Iris pigment epithelial cell (primary cell): ENCODE measurements around the gene CORO7.
A peak's percentile ranks its signal among the peaks of the same experiment; 100 is the strongest.

ENCODE experiments used
- DNase-seq: peaks from one replicate; pipeline ENCODE4 v3.0.0-alpha.2; 2011; ENCODE audit warnings: low read depth

The CORO7 gene

DNA sequence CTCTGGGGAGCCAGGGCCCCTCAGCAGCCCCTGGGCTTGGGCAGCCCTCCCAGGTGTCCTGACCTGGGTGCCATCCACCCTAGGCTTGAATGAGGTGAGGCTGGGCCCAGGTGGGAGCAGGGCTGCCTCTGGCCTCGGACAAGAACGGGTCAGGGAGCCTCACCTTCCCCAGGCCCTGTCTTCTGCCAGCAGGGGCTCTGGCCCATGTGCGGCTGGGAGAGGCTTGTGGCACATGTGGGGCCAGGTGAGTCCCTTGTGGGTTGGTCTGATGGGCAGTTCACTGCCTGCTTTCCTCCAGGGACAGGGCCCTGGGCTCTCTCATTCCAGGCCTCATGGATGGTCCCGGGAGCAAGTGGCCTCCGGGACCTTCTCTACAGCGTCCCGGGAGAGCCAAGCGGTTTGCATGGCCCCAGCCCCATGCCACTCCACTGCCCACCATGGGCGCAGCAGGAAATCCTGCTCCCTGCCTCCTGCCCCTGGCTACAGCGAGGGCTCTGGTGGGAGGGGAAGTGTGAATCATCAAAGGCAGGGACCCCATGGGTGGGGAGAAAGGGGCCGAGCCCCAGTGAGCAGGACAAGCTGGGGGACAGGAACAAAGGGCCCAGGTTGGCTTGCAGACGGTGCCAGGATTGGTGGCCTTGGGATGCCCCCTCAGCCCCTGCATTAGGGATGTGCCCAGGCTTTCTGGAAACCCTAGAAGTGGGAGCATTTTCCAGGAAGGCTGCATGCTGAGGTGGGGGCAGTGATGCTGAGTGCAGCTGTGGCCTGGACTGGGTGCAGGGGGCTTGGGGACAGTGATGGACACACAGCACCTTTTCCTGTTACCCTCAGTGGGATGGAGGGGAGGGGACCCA is 32.6 kb downstream of the CORO7 start:
- no peak for DNase-seq

GRCh38 chr16:4382795-4383357 is 33.5 kb downstream of the CORO7 start:
- DNase-seq = no peak

GRCh38 chr16:4381935-4382794 is 34.2 kb downstream of the CORO7 start:
- DNase-seq = no peak

GRCh38 chr16:4381072-4381934 is 35.1 kb downstream of the CORO7 start:
- DNase-seq = no peak

DNA sequence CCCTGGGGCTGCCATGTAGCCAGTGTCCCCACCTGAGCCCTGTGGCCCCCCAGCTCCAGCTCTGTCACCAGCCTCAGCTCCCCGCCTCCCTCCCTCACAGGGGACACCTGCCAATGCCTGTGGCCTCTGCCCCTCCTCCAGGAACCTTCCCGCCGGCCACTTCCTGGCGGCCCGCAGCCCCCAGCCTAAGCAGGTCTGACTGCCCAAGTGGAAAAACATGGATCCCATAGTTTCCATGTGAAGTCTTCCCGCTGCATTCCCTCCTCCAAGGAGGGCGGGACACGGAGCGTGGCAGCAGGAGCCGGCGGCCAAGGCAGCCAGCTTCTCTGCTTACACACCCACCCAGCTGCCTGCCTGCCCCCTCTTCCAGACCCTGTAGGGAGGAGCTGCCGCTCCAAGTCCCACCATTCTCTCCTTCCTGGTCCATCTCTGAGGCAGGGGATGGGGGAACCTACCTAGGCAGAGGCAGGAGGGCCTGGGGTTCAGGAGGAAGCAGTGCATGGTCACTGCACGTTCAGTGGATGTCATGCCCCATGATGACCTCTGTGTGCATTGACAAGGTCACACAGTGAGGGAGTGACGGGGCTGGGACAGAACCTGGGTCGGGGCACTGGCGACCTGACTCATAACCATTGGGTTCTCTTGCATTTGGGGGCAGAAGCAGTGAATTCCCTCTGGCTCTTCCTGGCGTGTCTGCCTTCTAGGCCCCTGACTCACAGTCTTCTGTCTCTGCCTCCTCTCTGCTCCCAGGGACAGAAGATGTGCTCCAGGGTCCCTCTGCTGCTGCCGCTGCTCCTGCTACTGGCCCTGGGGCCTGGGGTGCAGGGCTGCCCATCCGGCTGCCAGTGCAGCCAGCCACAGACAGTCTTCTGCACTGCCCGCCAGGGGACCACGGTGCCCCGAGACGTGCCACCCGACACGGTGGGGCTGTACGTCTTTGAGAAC is 36.0 kb downstream of the CORO7 start:
- no peak for DNase-seq

DNA sequence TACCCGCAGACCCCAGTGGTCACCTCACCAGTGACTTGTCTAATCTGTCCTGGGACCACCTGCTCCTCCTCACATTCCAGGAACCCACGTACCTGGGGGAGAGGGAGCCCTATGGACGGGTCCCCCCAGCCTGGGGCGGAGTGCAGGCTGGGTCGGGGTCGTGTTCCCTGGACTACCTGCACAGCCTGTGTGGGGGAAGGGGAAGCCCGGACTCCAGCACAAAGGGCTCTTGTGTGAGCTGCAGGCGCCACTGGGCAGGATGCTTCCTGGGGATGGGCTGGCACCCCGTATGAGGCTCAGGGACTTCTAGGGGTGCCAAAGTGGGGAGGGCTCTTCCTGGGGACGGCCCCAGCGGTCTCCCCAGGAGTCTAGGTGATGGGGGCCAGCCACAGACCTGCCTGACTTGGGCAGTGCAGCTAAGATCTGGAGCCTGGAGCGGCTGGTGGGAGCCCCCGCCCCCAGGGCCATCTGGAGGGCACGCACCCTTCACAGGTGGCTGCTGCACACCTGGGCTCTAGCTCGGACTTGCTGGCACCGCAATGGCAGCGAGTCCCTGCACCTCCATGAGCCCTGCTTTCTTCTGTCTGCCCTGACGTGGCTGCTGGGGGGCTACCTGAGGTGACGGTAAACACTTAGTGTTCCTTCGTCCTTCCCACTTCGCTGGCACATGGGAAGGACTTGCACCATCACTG is 37.3 kb downstream of the CORO7 start:
- DNase-seq = no peak

- DNase-seq = no peak
Measured at GRCh38 chr16:4378161-4378666, 38.2 kb downstream of the CORO7 start.

- no peak for DNase-seq
Measured at GRCh38 chr16:4377573-4378154, 38.7 kb downstream of the CORO7 start.

- DNase-seq = no peak
Measured at GRCh38 chr16:4376893-4377572, 39.4 kb downstream of the CORO7 start.

DNA sequence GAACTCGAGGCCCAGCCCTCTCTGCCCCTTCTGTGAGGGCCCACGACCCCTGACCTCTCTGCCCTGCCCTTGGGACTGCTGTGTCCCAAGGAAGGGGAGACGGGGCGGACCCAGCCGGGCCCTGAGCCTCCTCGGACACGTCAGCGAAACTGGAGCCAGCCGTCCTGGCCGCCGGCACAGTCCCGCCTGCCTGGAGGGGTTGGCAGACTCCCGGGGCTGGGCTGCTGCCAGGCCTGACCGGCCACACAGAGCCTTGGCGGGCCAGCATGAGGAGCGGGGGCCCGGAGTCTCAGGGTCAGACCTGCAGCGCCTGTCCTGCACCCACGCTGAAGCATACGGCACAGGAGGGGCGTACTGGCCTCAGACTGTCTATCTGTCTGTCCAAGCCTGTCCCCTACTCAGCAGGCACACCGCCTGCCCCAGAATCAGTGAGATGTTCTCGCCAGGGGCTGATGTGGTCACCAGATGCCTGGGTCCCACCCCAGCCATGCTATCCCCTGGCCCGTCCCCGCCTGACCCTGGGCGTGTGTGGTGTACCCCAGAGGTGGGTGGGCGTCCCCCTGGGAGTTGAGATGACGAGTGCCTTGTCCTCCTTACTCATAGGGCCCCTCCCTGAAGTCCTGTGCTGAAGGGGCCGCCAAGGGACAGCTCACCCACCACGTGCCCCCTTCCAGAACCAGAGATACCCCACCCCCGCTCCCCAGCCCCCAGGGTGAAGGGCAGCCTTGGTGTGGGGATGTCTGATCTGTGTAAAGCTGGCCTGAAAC is 40.1 kb downstream of the CORO7 start:
- peak; percentile 81 for DNase-seq

GRCh38 chr16:4375717-4376116 is 40.7 kb downstream of the CORO7 start:
- DNase-seq = no peak

DNA sequence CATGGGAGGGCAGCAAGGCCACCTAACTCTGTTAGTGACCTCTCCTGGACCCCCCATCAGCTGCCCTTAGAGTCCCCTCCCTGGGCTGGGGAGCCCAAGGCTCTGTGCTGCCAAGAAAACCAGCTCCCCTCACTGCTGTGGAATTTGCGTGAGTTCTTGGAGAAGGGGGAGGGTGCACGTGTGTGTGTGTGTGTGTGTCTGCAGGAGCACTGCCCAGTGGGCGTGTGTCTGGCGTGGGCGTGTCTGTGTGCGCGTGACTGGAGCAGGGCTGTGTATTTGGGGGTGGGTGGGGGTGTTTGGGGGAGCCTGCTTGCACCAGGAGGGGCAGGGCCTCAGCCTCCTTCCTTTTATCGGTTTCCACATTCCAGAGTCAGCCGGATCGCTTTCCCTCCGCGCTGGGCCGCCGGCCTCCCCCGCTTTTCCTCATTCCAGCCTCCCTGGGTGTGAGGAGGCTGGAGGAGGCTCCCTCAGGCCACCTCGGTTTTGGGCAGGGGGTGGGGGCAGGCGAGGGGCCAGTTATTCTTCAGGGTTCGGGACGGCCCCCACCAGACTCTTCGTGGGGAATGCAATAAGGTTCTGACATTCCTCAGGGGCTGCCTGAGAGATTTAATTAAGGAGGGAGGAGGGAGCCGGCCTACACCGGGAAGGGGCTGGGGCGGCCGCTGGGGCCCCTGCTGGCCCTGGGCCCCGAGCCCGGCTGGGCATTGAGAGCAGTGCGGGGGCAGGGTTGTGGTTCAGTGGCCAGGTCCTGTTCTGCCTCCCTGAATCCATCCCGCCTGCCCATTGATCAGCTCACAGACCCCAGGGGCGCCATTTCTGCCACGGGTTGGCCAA is 42.3 kb downstream of the CORO7 start:
- DNase-seq = peak; percentile 94

DNA sequence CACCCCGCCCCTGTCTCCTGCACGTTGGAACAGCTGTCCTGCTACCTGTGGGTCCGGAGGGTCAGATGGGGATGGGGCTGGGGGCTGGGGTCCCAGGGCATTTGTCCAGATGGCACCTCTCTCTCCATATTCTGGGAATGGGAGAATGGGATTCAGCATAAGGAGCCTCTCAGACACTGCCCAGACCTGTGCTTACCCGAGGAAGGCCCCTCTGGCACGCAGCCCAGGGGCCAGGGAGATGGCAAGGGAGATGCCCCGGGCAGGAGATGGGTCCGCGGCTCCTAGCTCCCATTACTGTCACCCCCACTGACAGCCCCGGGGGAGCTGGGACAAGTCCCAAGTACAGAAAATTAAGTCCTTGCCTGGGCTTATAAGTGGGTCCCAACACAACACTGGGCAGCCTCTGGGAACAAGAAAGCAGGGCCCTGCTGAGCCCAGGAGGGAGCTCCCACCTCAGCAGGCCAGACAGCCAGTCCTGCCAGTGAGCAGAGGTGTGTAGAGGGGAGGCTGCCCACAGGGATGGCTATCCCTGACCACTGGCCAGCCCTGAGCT is 43.0 kb downstream of the CORO7 start:
- no peak for DNase-seq

GRCh38 chr16:4372578-4373355 is 43.6 kb downstream of the CORO7 start:
- DNase-seq = peak; percentile 68

GRCh38 chr16:4372001-4372577 is 44.3 kb downstream of the CORO7 start:
- peak; percentile 70 for DNase-seq
